IgD-negative memory B cell (primary cell): ENCODE measurements around the gene SLC4A1AP. TPM values are rescaled to one million over a fixed set of nuclear protein-coding genes. Genes with fewer than 3 reads are reported as not detected.

ENCODE experiments used
- polyA plus RNA-seq: library from polyadenylated mRNA; unstranded; fragments of 300-500 nt; fragmentation: Illumina TruSeq; gene quantifications from one replicate; pipeline ENCODE4 v1.2.3, GENCODE V29; 2021

Gene SLC4A1AP
- polyA plus RNA-seq, 1 donor from 2014 or later: 20.7 TPM

Other genes with a start within 250 kb of the SLC4A1AP start
- gene NRBP1, start 235.3 kb upstream of the SLC4A1AP start, polyA plus RNA-seq: 69.2 TPM
- 1.6 TPM for gene KRTCAP3, start 221.5 kb upstream of the SLC4A1AP start, polyA plus RNA-seq
- gene IFT172, start 174.1 kb upstream of the SLC4A1AP start, polyA plus RNA-seq: 1.9 TPM
- gene FNDC4, start 168.7 kb upstream of the SLC4A1AP start, polyA plus RNA-seq: not detected
- gene GCKR, start 167.1 kb upstream of the SLC4A1AP start, polyA plus RNA-seq: not detected
- gene ZNF512, start 80.8 kb upstream of the SLC4A1AP start, polyA plus RNA-seq: 27.6 TPM
- gene CCDC121, start 34.9 kb upstream of the SLC4A1AP start, polyA plus RNA-seq: 2.5 TPM
- 46.4 TPM for gene GPN1, start 34.8 kb upstream of the SLC4A1AP start, polyA plus RNA-seq
- gene SUPT7L, start 275 bp upstream of the SLC4A1AP start, polyA plus RNA-seq: 15.4 TPM
- 176 TPM for gene MRPL33, start 107.8 kb downstream of the SLC4A1AP start, polyA plus RNA-seq
- gene RBKS, start 226.5 kb downstream of the SLC4A1AP start, polyA plus RNA-seq: 7.5 TPM
- gene BABAM2, start 226.8 kb downstream of the SLC4A1AP start, polyA plus RNA-seq: 57.9 TPM